H1 (cell line): ENCODE data around the gene RNF6. TPM values are rescaled to one million over a fixed set of nuclear protein-coding genes. Genes with fewer than 3 reads are reported as not detected.

Source experiments
- CBX5 ChIP-seq: fragments of 300-800, 300-1000 bp; sonication (generic); IDR thresholded peaks from 2 replicates; pipeline ENCODE4 v1.7.1; 2016; ENCODE audit warnings: antibody characterized with exemption, low read length, low read depth
- EP300 ChIP-seq, 2 experiments: IDR thresholded peaks; 1 replicate in 1 of 2; 2 replicates in 1 of 2; pipeline ENCODE4 v1.6.1; 2011 to 2012; ENCODE audit warnings: low read depth in 2 of 2, low read length in 2 of 2, mild to moderate bottlenecking in 2 of 2, borderline replicate concordance in 1 of 2, inconsistent platforms in 1 of 2, moderate library complexity in 1 of 2
- POLR2AphosphoS5 ChIP-seq: IDR thresholded peaks from 2 replicates; pipeline ENCODE4 v1.6.1; 2011; ENCODE audit warnings: low read depth, low read length
- RBBP5 ChIP-seq: IDR thresholded peaks from 2 replicates; pipeline ENCODE4 v1.7.1; 2012; ENCODE audit warnings: low read depth, mild to moderate bottlenecking, inconsistent platforms, low read length, moderate library complexity, borderline replicate concordance
- SP2 ChIP-seq: IDR thresholded peaks from 2 replicates; pipeline ENCODE4 v1.6.1; 2012; ENCODE audit warnings: mild to moderate bottlenecking, low read length, inconsistent platforms
- polyA plus RNA-seq, 7 experiments: library from polyadenylated mRNA; depleted of rRNA in 3 of 7; stranded (reverse) in 5 of 7; unstranded in 2 of 7; fragments of >200 nt in 5 of 7; fragments of 200-250 nt in 2 of 7; gene quantifications; 1 replicate in 5 of 7; 2 replicates in 1 of 7; 4 replicates in 1 of 7; pipeline versions ENCODE4 v1.2.1 to v1.2.3, GENCODE V29; 2011 to 2013; ENCODE audit warnings: missing spikeins in 2 of 7, mixed read lengths in 2 of 7
- total RNA-seq: library from RNA; stranded (reverse); fragmentation: NEBNext Ultra II Directional; extraction: Animal tissue kit (Norgen Biotek cat#: 25700); gene quantifications from 2 replicates; pipeline ENCODE4 v1.2.1, GENCODE V29; 2021
- TF ChIP-seq, protein P1 (sequence below): fragments of 300-600 bp; sonication (generic); IDR thresholded peaks from 2 replicates; pipeline ENCODE4 v1.7.1; 2012; ENCODE audit warnings: low read length, moderate library complexity, mild to moderate bottlenecking, inconsistent platforms; ENCODE audit not compliant: insufficient replicate concordance
- TF ChIP-seq, protein P2 (sequence below): IDR thresholded peaks from 2 replicates; pipeline ENCODE4 v1.6.1; 2012; ENCODE audit warnings: inconsistent platforms
- TF ChIP-seq, protein P3 (sequence below): IDR thresholded peaks from 2 replicates; pipeline ENCODE4 v1.6.1; 2012; ENCODE audit warnings: inconsistent platforms

Gene RNF6
- total and polyA plus RNA-seq, 2 of the 8 experiments (the other 6 are each of a cell fraction or from before 2014, with no cell fraction given), result 4.0 to 13.8 TPM

DNA sequence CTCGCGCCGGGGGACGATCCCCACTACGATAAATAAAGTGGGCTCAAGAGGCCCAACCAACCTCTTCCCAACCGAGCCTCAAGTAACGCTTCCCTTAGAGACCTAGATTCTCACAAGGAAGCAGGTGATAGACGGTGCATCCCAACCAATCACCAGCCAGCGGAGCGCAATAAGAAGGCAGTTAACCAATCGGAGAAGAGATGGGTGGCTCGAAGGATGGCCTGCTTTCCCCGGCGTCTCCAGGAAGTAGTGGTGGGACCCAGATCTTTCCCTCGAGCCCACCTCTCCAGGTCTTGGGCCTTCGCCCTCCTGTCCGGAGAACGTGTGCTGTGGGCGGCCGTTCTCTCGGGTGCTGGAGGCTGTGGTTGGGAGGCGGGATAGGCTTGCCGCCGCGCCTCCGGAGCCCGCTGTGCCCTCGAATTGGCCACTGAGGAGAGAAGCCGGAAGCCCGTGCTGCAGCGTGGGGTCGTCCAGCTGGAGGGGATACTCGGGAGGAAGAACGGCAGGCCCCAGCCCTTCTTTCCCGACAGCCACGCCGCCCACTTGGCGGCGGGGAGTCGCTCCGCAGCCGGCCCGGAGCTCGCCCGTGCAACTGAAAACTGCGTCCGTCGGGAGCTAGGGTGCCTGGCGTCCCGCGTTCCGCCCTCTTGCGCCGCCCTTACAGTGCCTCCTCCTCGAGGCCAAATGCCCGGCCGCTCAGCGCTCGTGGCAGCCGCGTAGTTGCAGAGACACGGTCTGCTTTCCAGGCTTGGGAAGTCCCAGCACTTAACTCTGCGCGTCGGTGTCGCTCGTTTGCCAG, at the start of gene RNF6 (continued):
- TF ChIP-seq, protein P1, sequence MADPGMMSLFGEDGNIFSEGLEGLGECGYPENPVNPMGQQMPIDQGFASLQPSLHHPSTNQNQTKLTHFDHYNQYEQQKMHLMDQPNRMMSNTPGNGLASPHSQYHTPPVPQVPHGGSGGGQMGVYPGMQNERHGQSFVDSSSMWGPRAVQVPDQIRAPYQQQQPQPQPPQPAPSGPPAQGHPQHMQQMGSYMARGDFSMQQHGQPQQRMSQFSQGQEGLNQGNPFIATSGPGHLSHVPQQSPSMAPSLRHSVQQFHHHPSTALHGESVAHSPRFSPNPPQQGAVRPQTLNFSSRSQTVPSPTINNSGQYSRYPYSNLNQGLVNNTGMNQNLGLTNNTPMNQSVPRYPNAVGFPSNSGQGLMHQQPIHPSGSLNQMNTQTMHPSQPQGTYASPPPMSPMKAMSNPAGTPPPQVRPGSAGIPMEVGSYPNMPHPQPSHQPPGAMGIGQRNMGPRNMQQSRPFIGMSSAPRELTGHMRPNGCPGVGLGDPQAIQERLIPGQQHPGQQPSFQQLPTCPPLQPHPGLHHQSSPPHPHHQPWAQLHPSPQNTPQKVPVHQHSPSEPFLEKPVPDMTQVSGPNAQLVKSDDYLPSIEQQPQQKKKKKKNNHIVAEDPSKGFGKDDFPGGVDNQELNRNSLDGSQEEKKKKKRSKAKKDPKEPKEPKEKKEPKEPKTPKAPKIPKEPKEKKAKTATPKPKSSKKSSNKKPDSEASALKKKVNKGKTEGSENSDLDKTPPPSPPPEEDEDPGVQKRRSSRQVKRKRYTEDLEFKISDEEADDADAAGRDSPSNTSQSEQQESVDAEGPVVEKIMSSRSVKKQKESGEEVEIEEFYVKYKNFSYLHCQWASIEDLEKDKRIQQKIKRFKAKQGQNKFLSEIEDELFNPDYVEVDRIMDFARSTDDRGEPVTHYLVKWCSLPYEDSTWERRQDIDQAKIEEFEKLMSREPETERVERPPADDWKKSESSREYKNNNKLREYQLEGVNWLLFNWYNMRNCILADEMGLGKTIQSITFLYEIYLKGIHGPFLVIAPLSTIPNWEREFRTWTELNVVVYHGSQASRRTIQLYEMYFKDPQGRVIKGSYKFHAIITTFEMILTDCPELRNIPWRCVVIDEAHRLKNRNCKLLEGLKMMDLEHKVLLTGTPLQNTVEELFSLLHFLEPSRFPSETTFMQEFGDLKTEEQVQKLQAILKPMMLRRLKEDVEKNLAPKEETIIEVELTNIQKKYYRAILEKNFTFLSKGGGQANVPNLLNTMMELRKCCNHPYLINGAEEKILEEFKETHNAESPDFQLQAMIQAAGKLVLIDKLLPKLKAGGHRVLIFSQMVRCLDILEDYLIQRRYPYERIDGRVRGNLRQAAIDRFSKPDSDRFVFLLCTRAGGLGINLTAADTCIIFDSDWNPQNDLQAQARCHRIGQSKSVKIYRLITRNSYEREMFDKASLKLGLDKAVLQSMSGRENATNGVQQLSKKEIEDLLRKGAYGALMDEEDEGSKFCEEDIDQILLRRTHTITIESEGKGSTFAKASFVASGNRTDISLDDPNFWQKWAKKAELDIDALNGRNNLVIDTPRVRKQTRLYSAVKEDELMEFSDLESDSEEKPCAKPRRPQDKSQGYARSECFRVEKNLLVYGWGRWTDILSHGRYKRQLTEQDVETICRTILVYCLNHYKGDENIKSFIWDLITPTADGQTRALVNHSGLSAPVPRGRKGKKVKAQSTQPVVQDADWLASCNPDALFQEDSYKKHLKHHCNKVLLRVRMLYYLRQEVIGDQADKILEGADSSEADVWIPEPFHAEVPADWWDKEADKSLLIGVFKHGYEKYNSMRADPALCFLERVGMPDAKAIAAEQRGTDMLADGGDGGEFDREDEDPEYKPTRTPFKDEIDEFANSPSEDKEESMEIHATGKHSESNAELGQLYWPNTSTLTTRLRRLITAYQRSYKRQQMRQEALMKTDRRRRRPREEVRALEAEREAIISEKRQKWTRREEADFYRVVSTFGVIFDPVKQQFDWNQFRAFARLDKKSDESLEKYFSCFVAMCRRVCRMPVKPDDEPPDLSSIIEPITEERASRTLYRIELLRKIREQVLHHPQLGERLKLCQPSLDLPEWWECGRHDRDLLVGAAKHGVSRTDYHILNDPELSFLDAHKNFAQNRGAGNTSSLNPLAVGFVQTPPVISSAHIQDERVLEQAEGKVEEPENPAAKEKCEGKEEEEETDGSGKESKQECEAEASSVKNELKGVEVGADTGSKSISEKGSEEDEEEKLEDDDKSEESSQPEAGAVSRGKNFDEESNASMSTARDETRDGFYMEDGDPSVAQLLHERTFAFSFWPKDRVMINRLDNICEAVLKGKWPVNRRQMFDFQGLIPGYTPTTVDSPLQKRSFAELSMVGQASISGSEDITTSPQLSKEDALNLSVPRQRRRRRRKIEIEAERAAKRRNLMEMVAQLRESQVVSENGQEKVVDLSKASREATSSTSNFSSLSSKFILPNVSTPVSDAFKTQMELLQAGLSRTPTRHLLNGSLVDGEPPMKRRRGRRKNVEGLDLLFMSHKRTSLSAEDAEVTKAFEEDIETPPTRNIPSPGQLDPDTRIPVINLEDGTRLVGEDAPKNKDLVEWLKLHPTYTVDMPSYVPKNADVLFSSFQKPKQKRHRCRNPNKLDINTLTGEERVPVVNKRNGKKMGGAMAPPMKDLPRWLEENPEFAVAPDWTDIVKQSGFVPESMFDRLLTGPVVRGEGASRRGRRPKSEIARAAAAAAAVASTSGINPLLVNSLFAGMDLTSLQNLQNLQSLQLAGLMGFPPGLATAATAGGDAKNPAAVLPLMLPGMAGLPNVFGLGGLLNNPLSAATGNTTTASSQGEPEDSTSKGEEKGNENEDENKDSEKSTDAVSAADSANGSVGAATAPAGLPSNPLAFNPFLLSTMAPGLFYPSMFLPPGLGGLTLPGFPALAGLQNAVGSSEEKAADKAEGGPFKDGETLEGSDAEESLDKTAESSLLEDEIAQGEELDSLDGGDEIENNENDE, result no peak
- peak; percentile 91 for TF ChIP-seq RBBP5
- no peak for TF ChIP-seq CBX5
- no peak for TF ChIP-seq EP300 (IDR thresholded peaks at IDR 0.05; ENCODE audit: borderline replicate concordance in 1 of 2, low read depth in 2 of 2, low read length in 2 of 2)
- peak; percentile 74 for TF ChIP-seq POLR2AphosphoS5
- TF ChIP-seq, protein P2, sequence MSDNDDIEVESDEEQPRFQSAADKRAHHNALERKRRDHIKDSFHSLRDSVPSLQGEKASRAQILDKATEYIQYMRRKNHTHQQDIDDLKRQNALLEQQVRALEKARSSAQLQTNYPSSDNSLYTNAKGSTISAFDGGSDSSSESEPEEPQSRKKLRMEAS, result peak; percentile 63
- TF ChIP-seq, protein P3, sequence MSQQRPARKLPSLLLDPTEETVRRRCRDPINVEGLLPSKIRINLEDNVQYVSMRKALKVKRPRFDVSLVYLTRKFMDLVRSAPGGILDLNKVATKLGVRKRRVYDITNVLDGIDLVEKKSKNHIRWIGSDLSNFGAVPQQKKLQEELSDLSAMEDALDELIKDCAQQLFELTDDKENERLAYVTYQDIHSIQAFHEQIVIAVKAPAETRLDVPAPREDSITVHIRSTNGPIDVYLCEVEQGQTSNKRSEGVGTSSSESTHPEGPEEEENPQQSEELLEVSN, result peak; percentile 49
- TF ChIP-seq SP2, result peak; percentile 67
